ENCODE results near the gene PPP1R13B. TPM values are rescaled to one million over a fixed set of nuclear protein-coding genes. Genes with fewer than 3 reads are reported as not detected.

The PPP1R13B gene
- total RNA-seq, 4 donors from 2014 or later, result 19.9 to 25.2 (median 23.6) TPM

DNA sequence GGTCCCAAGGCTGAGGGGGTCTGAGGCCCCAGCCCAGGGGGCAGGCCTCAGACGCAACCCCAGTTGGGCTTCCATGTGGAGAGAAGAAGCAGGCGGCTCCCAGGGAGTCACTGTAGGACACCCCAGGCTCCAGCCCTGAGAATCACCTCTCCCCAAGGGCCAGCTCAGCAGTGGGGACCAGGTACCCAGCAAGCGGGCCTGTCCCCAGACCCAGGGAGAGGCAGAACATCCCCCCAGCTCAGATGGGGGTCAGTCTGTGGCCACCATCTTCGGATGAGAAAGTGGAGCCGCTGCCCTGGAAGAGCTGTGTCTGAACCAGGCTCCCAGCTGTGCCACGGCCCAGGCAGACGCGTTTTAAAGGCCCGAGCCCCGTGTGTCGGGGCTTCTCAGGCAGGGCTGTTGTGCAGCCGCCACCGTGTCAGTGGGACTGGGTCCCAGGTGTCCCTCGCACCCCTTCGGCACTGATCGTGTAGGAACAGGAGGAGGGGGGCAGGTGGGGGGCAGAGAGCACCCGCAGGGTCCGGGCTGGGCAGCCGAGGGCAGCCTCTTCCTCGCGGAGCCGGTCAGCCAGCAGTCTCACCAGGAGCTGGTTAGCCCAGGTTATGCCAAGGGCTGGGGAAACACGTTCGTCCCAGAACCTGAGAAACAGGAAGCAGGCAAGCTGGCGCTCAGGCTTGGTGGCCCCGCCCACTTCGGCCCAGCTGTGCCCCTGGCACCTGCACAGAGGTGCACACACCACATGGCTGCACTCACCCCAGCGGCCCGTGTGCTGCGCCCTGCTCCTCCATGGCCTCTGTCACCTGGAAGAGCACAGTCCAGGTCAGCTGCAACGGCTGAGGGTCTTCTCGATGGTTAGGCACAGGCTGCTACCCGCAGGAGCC is 148.8 kb downstream of the PPP1R13B start:
- no peaks in the 10 kb centered on the region for H3K27me3 ChIP-seq
- H3K36me3 ChIP-seq, result peaks cover 29 to 79% (median 74%) of the 10 kb centered on the region in 4 donors
- 65% methylated on average over 11 of the region's 33 CpGs for WGBS
- no peak for DNase-seq (ENCODE audit: extremely low spot score)
- H3K27ac ChIP-seq (replicated peaks in 1 of 4), result peak overlapping the region; percentile 62 to 82 (median 72)
- TF ChIP-seq POLR2AphosphoS5 (IDR thresholded peaks at IDR 0.05) (no peak), POLR2A (IDR thresholded peaks at IDR 0.05; ENCODE audit: low read depth) (no peak), EP300 (IDR thresholded peaks at IDR 0.05) (no peak)
- TF ChIP-seq, protein P1, sequence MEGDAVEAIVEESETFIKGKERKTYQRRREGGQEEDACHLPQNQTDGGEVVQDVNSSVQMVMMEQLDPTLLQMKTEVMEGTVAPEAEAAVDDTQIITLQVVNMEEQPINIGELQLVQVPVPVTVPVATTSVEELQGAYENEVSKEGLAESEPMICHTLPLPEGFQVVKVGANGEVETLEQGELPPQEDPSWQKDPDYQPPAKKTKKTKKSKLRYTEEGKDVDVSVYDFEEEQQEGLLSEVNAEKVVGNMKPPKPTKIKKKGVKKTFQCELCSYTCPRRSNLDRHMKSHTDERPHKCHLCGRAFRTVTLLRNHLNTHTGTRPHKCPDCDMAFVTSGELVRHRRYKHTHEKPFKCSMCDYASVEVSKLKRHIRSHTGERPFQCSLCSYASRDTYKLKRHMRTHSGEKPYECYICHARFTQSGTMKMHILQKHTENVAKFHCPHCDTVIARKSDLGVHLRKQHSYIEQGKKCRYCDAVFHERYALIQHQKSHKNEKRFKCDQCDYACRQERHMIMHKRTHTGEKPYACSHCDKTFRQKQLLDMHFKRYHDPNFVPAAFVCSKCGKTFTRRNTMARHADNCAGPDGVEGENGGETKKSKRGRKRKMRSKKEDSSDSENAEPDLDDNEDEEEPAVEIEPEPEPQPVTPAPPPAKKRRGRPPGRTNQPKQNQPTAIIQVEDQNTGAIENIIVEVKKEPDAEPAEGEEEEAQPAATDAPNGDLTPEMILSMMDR (IDR thresholded peaks at IDR 0.05), result no peak
- peaks cover 57 to 85% (median 74%) of the 10 kb centered on the region in 4 donors for H3K4me1 ChIP-seq
- intact Hi-C loops (cut with DNase I), result no loop called here
- H3K9me3 ChIP-seq, result no peaks in the 10 kb centered on the region
- H3K4me3 ChIP-seq, result no peak overlapping the region

DNA sequence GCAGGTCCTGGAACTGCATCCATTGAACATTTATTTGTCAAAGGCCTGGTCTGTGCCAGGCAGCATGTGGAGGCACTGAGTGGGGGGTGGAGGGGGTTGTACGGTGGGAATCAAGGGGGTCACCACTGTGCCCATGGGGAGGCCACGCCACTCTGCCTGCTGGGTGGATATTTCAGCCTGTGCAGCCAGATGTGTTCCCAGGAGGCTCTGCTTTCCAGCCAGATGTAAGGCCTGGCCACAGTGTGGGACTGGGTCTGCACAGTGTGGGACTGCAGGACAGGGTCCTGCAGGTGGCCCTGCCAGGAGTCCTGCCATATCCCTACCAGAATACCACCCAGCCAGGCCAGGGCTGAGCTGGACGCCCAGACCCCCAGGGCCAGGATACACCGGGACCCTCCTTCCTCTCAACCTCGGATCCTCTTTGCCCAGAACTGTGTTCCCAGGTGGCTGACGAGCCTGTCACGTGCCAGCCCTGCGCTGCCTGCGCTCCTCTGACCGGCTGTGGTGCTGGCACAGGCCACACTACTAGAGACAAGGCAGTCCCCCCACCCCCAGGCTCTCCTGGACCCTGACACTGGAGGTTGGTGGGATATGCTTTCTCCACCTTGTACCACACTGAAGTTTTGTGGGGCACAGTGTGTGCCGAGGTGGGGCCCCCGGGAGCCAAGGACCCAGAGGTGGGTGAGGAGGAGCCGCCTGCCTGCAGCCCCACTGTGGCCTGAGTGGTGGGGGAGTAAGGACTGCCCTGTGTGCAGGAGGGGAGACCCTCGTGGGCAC is 149.6 kb downstream of the PPP1R13B start:
- TF ChIP-seq EP300 (IDR thresholded peaks at IDR 0.05) (no peak), POLR2AphosphoS5 (IDR thresholded peaks at IDR 0.05) (no peak), POLR2A (IDR thresholded peaks at IDR 0.05; ENCODE audit: low read depth) (no peak)
- TF ChIP-seq, protein P1 (IDR thresholded peaks at IDR 0.05), result no peak
- H3K36me3 ChIP-seq, result peaks cover 31 to 79% (median 74%) of the 10 kb centered on the region in 4 donors
- WGBS, result 86% methylated on average over 10 of the region's 14 CpGs
- H3K27ac ChIP-seq (replicated peaks in 1 of 4), result peak overlapping the region; percentile 62 to 82 (median 72)
- no peaks in the 10 kb centered on the region for H3K9me3 ChIP-seq
- H3K27me3 ChIP-seq, result no peaks in the 10 kb centered on the region
- peaks cover 57 to 76% (median 69%) of the 10 kb centered on the region in 4 donors for H3K4me1 ChIP-seq
- no peak overlapping the region for H3K4me3 ChIP-seq
- intact Hi-C loops (cut with DNase I), result no loop called here
- DNase-seq (ENCODE audit: extremely low spot score), result no peak

DNA sequence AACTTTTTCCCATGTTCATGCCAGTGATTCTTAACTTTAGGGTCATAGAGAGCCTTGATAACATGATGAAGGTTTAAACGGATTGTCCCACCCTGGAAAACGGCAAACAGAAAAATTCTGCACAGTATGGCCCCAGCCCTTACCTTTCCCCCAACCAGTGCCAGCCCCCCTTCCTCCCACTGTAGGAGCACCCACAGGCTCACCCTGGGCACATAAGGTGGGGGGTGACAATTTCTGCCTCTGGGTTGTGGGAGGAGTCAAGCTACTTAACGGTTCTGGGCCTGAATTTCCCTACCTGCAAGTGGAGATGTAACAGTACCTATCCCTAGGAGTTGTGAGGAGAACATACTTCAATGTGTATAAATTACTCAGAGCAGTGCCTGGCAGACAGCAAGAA is 150.2 kb downstream of the PPP1R13B start:
- peaks cover 30 to 79% (median 74%) of the 10 kb centered on the region in 4 donors for H3K36me3 ChIP-seq
- no peaks in the 10 kb centered on the region for H3K9me3 ChIP-seq
- TF ChIP-seq POLR2A (IDR thresholded peaks at IDR 0.05; ENCODE audit: low read depth) (no peak), EP300 (IDR thresholded peaks at IDR 0.05) (no peak), POLR2AphosphoS5 (IDR thresholded peaks at IDR 0.05) (no peak)
- TF ChIP-seq, protein P1 (IDR thresholded peaks at IDR 0.05), result no peak
- WGBS, result 21% methylated on average over 3 of the region's 3 CpGs
- no peak overlapping the region for H3K4me3 ChIP-seq
- intact Hi-C loops (cut with DNase I), result no loop called here
- H3K4me1 ChIP-seq, result peaks cover 57 to 71% (median 64%) of the 10 kb centered on the region in 4 donors
- H3K27me3 ChIP-seq, result no peaks in the 10 kb centered on the region
- H3K27ac ChIP-seq (replicated peaks in 1 of 4), result peak overlapping the region; percentile 62 to 82 (median 72)
- DNase-seq (ENCODE audit: extremely low spot score), result no peak

DNA sequence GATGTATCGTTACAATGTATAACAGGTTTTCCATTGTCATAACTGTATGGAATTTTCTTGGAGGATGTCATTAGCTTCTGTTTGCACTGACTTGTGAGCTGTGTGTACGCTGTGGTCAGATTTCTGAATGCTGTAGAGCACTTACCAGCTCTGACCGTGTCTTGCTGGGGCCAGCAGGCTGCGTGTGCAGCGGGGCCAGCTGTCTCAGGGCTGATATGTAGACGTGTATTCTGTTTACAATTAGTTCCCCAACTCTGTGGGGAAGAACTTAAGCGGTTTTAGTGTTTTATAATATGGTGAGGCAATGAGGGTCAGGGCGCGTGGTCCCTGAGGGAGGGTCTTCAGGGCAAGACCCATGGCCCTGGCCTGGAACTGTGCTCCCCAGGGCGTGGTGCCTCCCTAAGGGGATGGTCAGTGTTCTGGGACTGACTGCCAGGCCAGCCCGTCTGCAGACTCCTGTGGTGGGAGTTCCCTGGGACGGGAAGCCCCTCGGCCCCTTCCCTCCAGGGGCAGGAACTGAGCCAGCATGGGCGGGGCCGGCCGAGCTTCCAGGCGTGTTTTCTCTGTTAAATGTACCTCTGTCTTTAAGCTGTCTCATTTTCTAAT is 150.8 kb downstream of the PPP1R13B start:
- peak overlapping the region in 1 of 4 donors; percentile 17 for H3K4me3 ChIP-seq
- whole genome bisulfite sequencing, result 33% methylated on average over 17 of the region's 17 CpGs
- peaks cover 57 to 68% (median 63%) of the 10 kb centered on the region in 4 donors for H3K4me1 ChIP-seq
- H3K27me3 ChIP-seq, result no peaks in the 10 kb centered on the region
- H3K36me3 ChIP-seq, result peaks cover 30 to 78% (median 74%) of the 10 kb centered on the region in 4 donors
- DNase-seq (ENCODE audit: extremely low spot score), result no peak
- TF ChIP-seq EP300 (IDR thresholded peaks at IDR 0.05), result no peak
- TF ChIP-seq POLR2AphosphoS5 (IDR thresholded peaks at IDR 0.05), result peak; percentile 8 to 31
- intact Hi-C loops (cut with DNase I), result no loop called here
- H3K27ac ChIP-seq (replicated peaks in 1 of 4), result peak overlapping the region; percentile 62 to 82 (median 72)
- H3K9me3 ChIP-seq, result no peaks in the 10 kb centered on the region
